Measurements from ENCODE around the gene ZFYVE19.

ZFYVE19 gene

GRCh38 chr15:40770147-40770721 lies 36.7 kb upstream of the ZFYVE19 start:
- H3K4me1 ChIP-seq (ENCODE audit: insufficient read depth, low read length): peaks cover 37% of the 10 kb centered on the region
- no peak overlapping the region for H3K9ac ChIP-seq (ENCODE audit: low read depth, low read length)
- H3K9me3 ChIP-seq (ENCODE audit: control insufficient read depth, insufficient read depth, low read length): no peaks in the 10 kb centered on the region
- no peaks in the 10 kb centered on the region for H3K36me3 ChIP-seq (ENCODE audit: insufficient read depth, low read length)

- H3K4me1 ChIP-seq (ENCODE audit: insufficient read depth, low read length): peaks cover 29% of the 10 kb centered on the region
- H3K9me3 ChIP-seq (ENCODE audit: control insufficient read depth, insufficient read depth, low read length): no peaks in the 10 kb centered on the region
- H3K9ac ChIP-seq (ENCODE audit: low read depth, low read length): no peak overlapping the region
- no peaks in the 10 kb centered on the region for H3K36me3 ChIP-seq (ENCODE audit: insufficient read depth, low read length)
Measured at GRCh38 chr15:40771242-40771641, 35.6 kb upstream of the ZFYVE19 start.

- H3K36me3 ChIP-seq (ENCODE audit: insufficient read depth, low read length): no peaks in the 10 kb centered on the region
- H3K4me1 ChIP-seq (ENCODE audit: insufficient read depth, low read length): peaks cover 22% of the 10 kb centered on the region; the same call in 1 of the 2 replicates
- no peak overlapping the region for H3K9ac ChIP-seq (ENCODE audit: low read depth, low read length)
- H3K9me3 ChIP-seq (ENCODE audit: control insufficient read depth, insufficient read depth, low read length): no peaks in the 10 kb centered on the region
Measured at GRCh38 chr15:40772014-40772413, 34.9 kb upstream of the ZFYVE19 start.

- Histone ChIP-seq H3K36me3 (ENCODE audit: insufficient read depth, low read length) (peaks cover 2% of the 10 kb centered on the region; the same call in 1 of the 2 replicates), H3K4me1 (ENCODE audit: insufficient read depth, low read length) (peaks cover 11% of the 10 kb centered on the region; the same call in 1 of the 2 replicates), H3K9me3 (ENCODE audit: control insufficient read depth, insufficient read depth, low read length) (no peaks in the 10 kb centered on the region), H3K9ac (ENCODE audit: low read depth, low read length) (no peak overlapping the region)
Measured at GRCh38 chr15:40773496-40773895, 33.4 kb upstream of the ZFYVE19 start.

GRCh38 chr15:40773902-40774301 lies 33.0 kb upstream of the ZFYVE19 start:
- Histone ChIP-seq H3K4me1 (ENCODE audit: insufficient read depth, low read length) (peaks cover 11% of the 10 kb centered on the region; the same call in 1 of the 2 replicates), H3K9ac (ENCODE audit: low read depth, low read length) (no peak overlapping the region), H3K9me3 (ENCODE audit: control insufficient read depth, insufficient read depth, low read length) (no peaks in the 10 kb centered on the region), H3K36me3 (ENCODE audit: insufficient read depth, low read length) (peaks cover 4% of the 10 kb centered on the region; the same call in 1 of the 2 replicates)

GRCh38 chr15:40775007-40775406 lies 31.9 kb upstream of the ZFYVE19 start:
- H3K9ac ChIP-seq (ENCODE audit: low read depth, low read length): no peak overlapping the region
- H3K9me3 ChIP-seq (ENCODE audit: control insufficient read depth, insufficient read depth, low read length): no peaks in the 10 kb centered on the region
- peaks cover 4% of the 10 kb centered on the region; the same call in 1 of the 2 replicates for H3K36me3 ChIP-seq (ENCODE audit: insufficient read depth, low read length)
- peaks cover 4% of the 10 kb centered on the region; the same call in 1 of the 2 replicates for H3K4me1 ChIP-seq (ENCODE audit: insufficient read depth, low read length)

GRCh38 chr15:40775740-40776536 lies 31.0 kb upstream of the ZFYVE19 start:
- Histone ChIP-seq H3K9me3 (ENCODE audit: control insufficient read depth, insufficient read depth, low read length) (no peaks in the 10 kb centered on the region), H3K4me1 (ENCODE audit: insufficient read depth, low read length) (no peaks in the 10 kb centered on the region), H3K9ac (ENCODE audit: low read depth, low read length) (no peak overlapping the region), H3K36me3 (ENCODE audit: insufficient read depth, low read length) (peaks cover 4% of the 10 kb centered on the region; the same call in 1 of the 2 replicates)

- H3K9me3 ChIP-seq (ENCODE audit: control insufficient read depth, insufficient read depth, low read length): no peaks in the 10 kb centered on the region
- no peaks in the 10 kb centered on the region for H3K4me1 ChIP-seq (ENCODE audit: insufficient read depth, low read length)
- H3K9ac ChIP-seq (ENCODE audit: low read depth, low read length): no peak overlapping the region
- peaks cover 4% of the 10 kb centered on the region; the same call in 1 of the 2 replicates for H3K36me3 ChIP-seq (ENCODE audit: insufficient read depth, low read length)
Measured at GRCh38 chr15:40776537-40777141, 30.2 kb upstream of the ZFYVE19 start.

- Histone ChIP-seq H3K36me3 (ENCODE audit: insufficient read depth, low read length) (peaks cover 4% of the 10 kb centered on the region; the same call in 1 of the 2 replicates), H3K9me3 (ENCODE audit: control insufficient read depth, insufficient read depth, low read length) (no peaks in the 10 kb centered on the region), H3K4me1 (ENCODE audit: insufficient read depth, low read length) (peaks cover 8% of the 10 kb centered on the region; the same call in 1 of the 2 replicates), H3K9ac (ENCODE audit: low read depth, low read length) (no peak overlapping the region)
Measured at GRCh38 chr15:40782609-40783227, 24.2 kb upstream of the ZFYVE19 start.

- Histone ChIP-seq H3K36me3 (ENCODE audit: insufficient read depth, low read length) (no peaks in the 10 kb centered on the region), H3K9ac (ENCODE audit: low read depth, low read length) (no peak overlapping the region), H3K4me1 (ENCODE audit: insufficient read depth, low read length) (peaks cover 8% of the 10 kb centered on the region), H3K9me3 (ENCODE audit: control insufficient read depth, insufficient read depth, low read length) (no peaks in the 10 kb centered on the region)
Measured at GRCh38 chr15:40785164-40785563, 21.7 kb upstream of the ZFYVE19 start.

- Histone ChIP-seq H3K36me3 (ENCODE audit: insufficient read depth, low read length) (no peaks in the 10 kb centered on the region), H3K9me3 (ENCODE audit: control insufficient read depth, insufficient read depth, low read length) (no peaks in the 10 kb centered on the region), H3K4me1 (ENCODE audit: insufficient read depth, low read length) (peaks cover 8% of the 10 kb centered on the region), H3K9ac (ENCODE audit: low read depth, low read length) (no peak overlapping the region)
Measured at GRCh38 chr15:40785814-40786213, 21.1 kb upstream of the ZFYVE19 start.

GRCh38 chr15:40787344-40787841 lies 19.5 kb upstream of the ZFYVE19 start:
- peaks cover 8% of the 10 kb centered on the region for H3K4me1 ChIP-seq (ENCODE audit: insufficient read depth, low read length)
- no peaks in the 10 kb centered on the region for H3K9me3 ChIP-seq (ENCODE audit: control insufficient read depth, insufficient read depth, low read length)
- H3K36me3 ChIP-seq (ENCODE audit: insufficient read depth, low read length): no peaks in the 10 kb centered on the region
- no peak overlapping the region for H3K9ac ChIP-seq (ENCODE audit: low read depth, low read length)

GRCh38 chr15:40787991-40788390 lies 18.9 kb upstream of the ZFYVE19 start:
- no peak overlapping the region for H3K9ac ChIP-seq (ENCODE audit: low read depth, low read length)
- H3K9me3 ChIP-seq (ENCODE audit: control insufficient read depth, insufficient read depth, low read length): no peaks in the 10 kb centered on the region
- no peaks in the 10 kb centered on the region for H3K36me3 ChIP-seq (ENCODE audit: insufficient read depth, low read length)
- H3K4me1 ChIP-seq (ENCODE audit: insufficient read depth, low read length): peaks cover 8% of the 10 kb centered on the region

GRCh38 chr15:40789119-40789518 lies 17.8 kb upstream of the ZFYVE19 start:
- Histone ChIP-seq H3K9ac (ENCODE audit: low read depth, low read length) (no peak overlapping the region), H3K36me3 (ENCODE audit: insufficient read depth, low read length) (no peaks in the 10 kb centered on the region), H3K9me3 (ENCODE audit: control insufficient read depth, insufficient read depth, low read length) (no peaks in the 10 kb centered on the region), H3K4me1 (ENCODE audit: insufficient read depth, low read length) (peaks cover 8% of the 10 kb centered on the region)
